ENCODE results near the gene OTULIN.

Gene OTULIN

DNA sequence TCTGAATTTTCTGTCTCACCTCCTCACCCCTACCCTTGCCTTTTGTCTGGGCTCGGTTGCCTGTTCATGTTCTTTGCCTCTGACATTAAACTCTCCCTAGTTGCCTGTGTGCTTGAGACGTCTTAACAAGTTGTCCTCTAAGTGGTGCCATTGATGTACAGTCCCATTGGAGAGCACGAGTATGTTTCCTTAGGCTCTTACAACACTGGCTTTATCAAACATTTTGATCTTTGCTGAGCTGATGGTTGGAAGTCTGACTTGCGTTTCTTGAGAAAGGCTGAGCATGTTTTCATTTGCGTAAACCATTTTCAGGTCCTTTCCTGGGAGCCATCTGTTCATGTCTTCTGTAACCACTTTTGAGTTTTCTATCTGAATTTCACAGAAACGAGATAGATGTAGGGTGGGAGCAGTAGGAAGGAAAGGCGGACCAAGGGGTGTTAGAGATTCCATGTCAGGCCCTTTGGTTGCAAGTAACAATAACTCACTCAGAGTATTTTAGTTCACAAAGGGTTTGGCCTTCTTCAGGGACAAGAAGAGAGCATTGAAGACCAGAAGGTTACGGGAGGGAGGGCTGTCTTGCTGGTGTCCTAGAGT, 35.4 kb downstream of the OTULIN start:
- no peak for DNase-seq

DNA sequence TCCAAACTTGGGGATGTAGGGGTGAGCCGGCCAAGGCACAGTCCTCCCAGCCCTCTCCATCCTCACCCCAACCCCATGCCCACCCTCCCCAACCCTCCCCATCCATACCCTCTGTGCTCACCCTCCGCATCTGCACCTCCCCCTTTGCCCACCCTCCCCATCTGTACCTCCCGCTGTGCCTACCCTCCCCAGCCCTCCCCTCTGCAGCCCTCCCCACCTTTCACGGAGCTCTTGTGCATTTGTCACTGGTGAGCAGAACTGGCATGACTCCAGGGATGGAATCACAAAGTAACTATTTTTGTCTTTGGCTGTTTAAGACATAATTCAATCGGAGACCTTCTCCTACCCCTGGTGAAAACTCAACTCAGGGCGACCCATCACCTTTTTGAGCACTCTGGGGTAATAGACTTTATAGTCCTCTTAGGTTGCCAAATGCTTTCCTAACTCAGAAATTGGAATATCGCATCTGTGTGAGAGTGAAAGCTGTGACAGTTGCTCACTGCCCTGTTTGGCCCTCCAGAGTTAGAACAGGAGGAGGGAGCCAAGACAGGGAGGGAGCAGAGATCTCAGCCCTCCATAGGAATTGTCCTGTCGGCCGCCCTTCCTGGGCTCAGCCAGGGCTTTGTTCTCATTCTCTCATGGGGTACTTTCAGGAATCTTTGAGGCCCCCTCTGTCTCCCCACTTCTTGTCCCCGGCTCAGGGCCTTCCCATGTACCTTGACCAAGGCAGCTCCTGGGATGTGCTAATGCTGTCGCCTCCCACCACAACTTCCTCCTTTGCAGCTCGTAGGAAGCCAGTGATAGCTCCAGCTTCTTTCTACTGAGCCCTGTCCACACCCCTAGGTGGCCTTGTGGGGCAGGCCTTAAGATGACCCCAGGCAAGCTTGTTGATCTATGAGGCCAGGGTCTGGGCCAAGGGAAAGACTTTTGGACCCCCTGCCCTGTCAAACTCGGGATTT, 36.2 kb downstream of the OTULIN start:
- DNase-seq = no peak

- DNase-seq = no peak
Observed at GRCh38 chr5:14701556-14701955, 37.0 kb downstream of the OTULIN start.

DNA sequence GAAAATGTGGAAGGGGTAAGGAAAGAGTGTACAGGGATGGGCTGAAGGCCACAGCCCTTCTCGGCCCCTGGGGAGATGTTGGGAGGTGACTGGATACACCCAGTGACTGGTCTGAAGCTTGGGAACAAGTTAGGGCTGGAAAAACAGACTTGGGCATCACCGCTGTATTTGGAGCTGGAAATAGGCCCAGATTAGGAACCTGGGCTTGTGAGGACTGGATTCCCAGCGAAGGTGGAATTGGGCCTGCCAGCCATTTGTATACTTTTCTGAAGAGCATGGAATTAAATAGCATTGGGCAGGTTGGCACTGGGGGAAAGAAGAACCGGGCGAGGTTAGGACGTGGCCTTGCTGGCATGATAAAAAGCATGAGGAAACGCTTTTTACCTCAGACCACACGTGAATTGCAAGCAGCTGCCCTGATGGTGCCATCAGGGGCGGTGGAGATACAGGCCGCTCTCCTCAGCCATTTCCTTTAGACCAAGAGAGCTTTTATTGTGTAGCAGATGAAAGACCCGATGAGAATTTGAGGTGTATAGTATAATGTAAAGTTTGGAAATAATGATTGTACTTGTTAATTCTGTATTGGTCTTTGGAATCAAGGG, 37.8 kb downstream of the OTULIN start:
- DNase-seq = no peak

- no peak for DNase-seq
Observed at GRCh38 chr5:14705556-14705955, 41.0 kb downstream of the OTULIN start.

- no peak for DNase-seq
Observed at GRCh38 chr5:14706615-14707021, 42.1 kb downstream of the OTULIN start.

DNA sequence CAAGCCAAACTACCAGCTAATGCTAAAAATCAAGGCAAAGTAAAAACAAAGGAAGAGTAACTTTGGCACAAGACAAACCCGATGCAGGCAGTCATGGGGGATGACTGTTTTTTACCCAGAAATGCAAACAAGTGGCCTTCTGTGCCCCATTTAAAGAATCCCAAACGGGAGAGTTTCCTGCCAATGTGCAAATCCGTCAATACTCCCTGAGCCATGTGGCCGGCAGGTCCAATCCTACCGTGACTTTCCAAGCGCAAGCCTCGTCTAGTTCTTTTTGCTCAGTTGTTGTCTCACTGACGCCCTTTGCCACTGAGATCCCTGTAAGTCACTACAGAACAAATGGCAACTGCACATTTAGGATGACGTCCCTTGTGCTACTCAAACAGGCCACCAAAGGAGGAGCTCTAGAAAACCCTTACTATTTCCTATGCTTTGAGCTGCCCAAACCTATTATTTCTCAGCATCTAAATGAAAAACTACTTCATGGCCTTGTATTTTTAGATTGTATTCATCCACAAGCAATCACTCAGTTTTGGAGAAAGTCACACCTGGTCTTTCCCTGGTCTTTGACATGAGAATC, 43.4 kb downstream of the OTULIN start:
- DNase-seq = no peak

- DNase-seq = no peak
Observed at GRCh38 chr5:14708551-14708950, 44.0 kb downstream of the OTULIN start.

DNA sequence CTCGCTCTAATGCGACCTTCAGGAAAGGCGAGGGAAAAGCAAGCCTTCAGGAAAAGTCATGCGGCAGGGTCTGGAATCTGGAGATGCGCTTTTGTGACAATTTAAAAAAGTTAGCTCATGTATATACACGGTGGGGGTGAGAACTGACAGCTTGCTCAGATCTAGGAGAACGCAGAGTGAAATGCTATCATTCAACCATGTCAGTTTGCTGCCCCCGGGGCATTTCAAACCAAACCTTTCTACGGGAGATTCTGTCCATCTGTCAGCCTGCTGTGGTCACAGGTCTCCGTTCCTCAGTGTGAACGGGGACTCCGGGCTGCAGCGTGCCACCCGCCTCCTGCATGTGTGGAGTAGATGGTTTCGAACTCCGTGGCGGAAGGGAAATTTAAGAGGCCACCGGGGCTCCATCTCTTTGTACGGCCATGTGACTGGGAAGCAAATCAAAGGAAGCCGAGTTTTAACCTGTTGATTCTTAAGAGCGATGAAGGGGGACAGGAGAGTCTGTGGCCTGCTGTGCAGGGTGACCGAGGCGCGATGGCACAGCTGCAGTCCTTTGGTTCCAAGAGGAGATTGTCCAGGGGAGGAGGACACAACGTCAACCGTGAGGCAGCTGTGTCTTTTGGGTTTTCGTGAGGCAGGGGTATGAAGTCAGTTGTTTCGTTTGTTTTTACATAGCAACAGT, 45.9 kb downstream of the OTULIN start:
- DNase-seq = no peak

DNA sequence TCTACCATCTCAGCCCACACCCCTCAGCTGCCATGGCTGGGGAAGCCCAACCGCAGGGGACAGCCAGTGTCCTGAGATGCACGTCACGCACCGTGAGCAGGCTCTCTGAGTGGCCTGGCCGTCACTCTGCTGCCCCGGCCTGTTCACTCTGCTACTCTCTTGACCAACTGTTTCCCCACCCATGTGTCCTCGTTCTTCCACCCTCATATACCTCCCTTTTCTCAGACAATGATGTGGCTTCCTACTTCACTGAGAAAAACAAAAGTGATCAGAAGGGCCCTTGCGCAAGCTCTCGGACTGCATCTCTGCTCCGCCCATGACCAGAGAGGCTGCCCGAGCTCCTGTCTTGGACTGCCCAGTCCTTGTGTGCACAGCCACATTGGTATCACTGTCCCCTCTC, 47.6 kb downstream of the OTULIN start:
- DNase-seq = no peak

GRCh38 chr5:14712666-14713065, 48.1 kb downstream of the OTULIN start:
- DNase-seq = no peak

DNA sequence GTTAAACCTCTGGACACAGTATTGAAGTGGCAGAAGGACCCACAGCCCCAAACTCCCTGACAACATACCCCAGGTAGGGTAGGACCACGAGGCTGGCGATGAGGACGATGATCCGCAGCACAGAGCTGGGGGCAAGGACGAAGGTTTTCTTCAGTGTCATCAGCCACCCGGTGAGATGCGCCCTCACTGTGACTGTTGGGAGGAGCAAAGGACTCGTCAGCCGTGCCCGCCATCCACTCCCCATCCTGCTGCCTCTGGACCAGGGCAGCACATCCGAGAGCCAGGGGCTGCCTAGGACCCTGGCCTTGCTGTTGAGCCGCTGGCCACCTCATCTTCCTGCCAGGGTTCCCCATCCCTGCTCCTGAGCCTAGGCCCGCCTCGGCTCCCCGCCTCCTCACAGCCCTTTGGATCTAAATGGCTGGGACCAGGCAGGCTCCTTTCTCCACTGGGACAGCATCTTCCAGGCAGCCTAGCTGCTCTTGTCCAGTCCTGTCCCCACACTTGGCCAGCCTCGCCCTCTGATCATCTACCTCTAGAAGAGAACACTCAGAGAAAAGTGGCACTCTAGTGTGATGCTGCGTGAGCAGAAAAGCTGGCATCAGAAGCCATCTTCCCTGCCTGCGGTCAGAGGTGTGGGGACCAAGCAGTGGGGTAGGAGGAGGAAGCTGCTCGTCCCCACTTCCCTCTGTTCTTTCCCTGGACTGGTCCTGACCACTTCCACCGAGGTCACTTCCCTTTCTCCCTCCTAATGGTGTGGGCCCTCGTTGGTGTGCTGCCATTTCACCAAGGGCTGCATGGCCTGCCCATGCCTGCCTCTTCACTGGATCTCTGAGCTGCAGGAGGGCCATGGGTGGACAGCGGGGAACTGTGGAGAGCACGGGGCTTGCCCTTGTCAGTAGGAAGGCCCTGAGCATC, 49.2 kb downstream of the OTULIN start:
- no peak for DNase-seq

DNA sequence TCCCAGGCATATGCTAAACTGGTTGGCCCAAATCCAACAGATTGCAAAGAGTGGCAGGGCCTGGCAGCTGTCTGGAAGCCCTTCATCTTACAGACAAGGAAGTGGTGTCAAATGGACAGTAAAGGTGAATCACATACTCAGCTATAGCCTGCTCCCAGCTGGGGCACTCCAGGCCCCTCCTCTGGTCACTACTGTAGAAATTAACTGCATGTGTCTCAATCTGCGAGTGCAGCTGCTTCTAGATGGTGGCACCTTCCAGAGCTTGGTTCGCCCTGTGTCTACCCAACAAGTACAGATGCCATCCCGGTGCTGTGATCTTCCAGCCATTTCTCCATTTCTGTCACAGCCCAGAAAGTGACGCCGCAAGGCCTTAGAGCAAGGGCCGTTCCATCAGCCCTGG, 50.2 kb downstream of the OTULIN start:
- no peak for DNase-seq

GRCh38 chr5:14715481-14715880, 51.0 kb downstream of the OTULIN start:
- DNase-seq = no peak

- no peak for DNase-seq
Observed at GRCh38 chr5:14716755-14717752, 52.5 kb downstream of the OTULIN start.

GRCh38 chr5:14718778-14719177, 54.3 kb downstream of the OTULIN start:
- DNase-seq = no peak

GRCh38 chr5:14720236-14720923, 55.9 kb downstream of the OTULIN start:
- DNase-seq = no peak

DNA sequence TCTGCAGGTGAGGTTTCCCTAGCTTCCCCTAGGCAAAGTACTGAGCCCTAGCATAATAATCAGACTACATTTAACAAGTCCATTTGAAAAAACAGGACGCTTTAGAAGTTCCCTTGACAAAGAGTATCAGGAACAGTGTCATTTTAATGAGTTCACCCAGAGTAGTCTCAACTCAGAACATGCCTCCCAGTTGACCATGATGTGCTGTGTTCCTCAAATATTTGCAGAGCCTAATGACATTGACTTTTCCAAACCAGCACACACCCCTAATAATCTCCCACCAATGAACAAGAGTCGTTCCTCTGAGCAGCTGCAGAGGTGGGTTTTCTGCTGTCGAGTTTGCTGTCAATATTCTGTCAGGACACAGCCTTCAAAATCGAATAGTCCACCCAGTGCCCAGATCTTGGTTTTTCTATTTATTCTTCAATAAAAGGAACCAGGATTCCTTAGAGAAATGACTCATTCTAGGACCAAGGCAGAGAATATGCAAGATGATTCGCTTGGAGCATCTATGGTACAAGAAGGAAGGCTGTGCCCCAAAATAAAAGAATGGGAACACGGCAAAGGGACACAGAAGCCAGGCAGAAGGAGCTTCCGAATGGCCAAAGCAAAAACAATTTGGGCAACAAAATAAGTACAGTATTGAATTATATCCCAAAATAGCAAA, 57.6 kb downstream of the OTULIN start:
- DNase-seq = no peak

GRCh38 chr5:14722923-14723322, 58.4 kb downstream of the OTULIN start:
- no peak for DNase-seq
